Measurements from ENCODE around the gene TNFRSF4.

DNA sequence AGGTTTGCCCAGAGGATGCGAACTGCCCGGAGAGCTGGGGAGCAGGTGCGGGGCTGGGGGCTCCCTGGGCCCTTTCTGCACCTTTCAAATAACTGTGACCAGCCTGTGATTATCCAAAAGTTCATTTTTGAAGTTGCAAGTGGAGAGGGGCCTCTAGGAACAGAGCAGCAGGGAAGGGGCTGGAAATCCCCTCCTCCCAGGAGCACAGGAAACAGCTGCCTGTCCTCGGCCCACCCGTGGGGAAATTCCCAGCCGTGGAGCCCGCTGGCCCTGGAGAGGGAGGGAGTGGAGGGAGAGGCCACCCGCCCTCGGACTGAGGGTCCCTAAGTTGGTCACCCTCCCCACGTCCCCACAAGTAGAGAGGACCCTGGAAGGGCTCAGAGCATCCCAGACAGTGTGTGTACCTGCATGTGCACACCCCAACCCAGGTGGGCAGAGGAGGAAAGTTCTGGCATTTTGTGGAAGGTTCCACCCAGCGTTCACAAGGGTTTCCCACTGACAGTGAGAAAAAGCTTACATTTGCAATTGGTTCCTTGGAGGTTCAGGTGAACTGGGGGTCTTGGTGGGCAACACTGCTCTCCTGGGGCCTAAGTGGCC is 1.2 kb upstream of the TNFRSF4 start:
- TF ChIP-seq, protein P1, sequence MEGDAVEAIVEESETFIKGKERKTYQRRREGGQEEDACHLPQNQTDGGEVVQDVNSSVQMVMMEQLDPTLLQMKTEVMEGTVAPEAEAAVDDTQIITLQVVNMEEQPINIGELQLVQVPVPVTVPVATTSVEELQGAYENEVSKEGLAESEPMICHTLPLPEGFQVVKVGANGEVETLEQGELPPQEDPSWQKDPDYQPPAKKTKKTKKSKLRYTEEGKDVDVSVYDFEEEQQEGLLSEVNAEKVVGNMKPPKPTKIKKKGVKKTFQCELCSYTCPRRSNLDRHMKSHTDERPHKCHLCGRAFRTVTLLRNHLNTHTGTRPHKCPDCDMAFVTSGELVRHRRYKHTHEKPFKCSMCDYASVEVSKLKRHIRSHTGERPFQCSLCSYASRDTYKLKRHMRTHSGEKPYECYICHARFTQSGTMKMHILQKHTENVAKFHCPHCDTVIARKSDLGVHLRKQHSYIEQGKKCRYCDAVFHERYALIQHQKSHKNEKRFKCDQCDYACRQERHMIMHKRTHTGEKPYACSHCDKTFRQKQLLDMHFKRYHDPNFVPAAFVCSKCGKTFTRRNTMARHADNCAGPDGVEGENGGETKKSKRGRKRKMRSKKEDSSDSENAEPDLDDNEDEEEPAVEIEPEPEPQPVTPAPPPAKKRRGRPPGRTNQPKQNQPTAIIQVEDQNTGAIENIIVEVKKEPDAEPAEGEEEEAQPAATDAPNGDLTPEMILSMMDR (conservative IDR thresholded peaks at IDR 0.05 in 1 of 2, IDR thresholded peaks at IDR 0.05 in 1 of 2; ENCODE audit: low read depth in 1 of 2, low read length in 2 of 2) = no peak
- no peak for TF ChIP-seq EZH2 (IDR thresholded peaks at IDR 0.05; ENCODE audit: low read length, missing control alignments)

All from fibroblast of lung (primary cell).